NB4 (cell line): ENCODE measurements around the gene IPPK.

Experiments used
- DNase-seq: peaks from one replicate; pipeline ENCODE4 v3.0.0; 2010; ENCODE audit warnings: low read depth
- H3K4me3 ChIP-seq: one replicate; pipeline ENCODE4 v1.5.1; 2011; ENCODE audit warnings: mild to moderate bottlenecking, low read depth, low read length, moderate library complexity
- CTCF ChIP-seq: IDR thresholded peaks from one replicate; pipeline ENCODE4 v1.5.1; 2012; ENCODE audit warnings: low read depth, low read length
- MAX ChIP-seq: IDR thresholded peaks from 2 replicates; pipeline ENCODE4 v1.6.1; 2011; ENCODE audit warnings: low read depth, low read length
- MYC ChIP-seq: IDR thresholded peaks from 2 replicates; pipeline ENCODE4 v1.6.1; 2011; ENCODE audit warnings: low read depth, low read length
- POLR2A ChIP-seq: IDR thresholded peaks from 2 replicates; pipeline ENCODE4 v1.6.1; 2011; ENCODE audit warnings: mild to moderate bottlenecking; ENCODE audit not compliant: insufficient read length; ENCODE audit errors: extremely low read depth

IPPK gene

GRCh38 chr9:92564504-92564903, 105.4 kb downstream of the IPPK start:
- TF ChIP-seq MYC: no peak
- no peak for TF ChIP-seq MAX
- no peak for TF ChIP-seq POLR2A
- no peak for TF ChIP-seq CTCF
- H3K4me3 ChIP-seq: no peak overlapping the region
- no peak for DNase-seq
